Gastroesophageal sphincter (tissue), 4 donors: ENCODE measurements around the gene IQSEC3. TPM values are rescaled to one million over a fixed set of nuclear protein-coding genes. Genes with fewer than 3 reads are reported as not detected.

Experiments used
- ATAC-seq: fragments of 150-250 bp; one replicate; pipeline ENCODE4 v1.9.1; 2016; ENCODE audit warnings: mild to moderate bottlenecking, moderate library complexity
- H3K27ac ChIP-seq, 4 donors: fragments of 200-600 bp; sonication (generic) in 3 of 4; 1 replicate in 3 of 4; 2 replicates in 1 of 4; pipeline ENCODE4 v1.5.1; 2016 to 2019
- H3K27me3 ChIP-seq: fragments of 200-600 bp; sonication (generic); one replicate; pipeline ENCODE4 v1.5.1; 2019
- H3K36me3 ChIP-seq, 2 donors: fragments of 200-600 bp; sonication (generic); one replicate each; pipeline ENCODE4 v1.5.1; 2019; ENCODE audit warnings: control low read depth in 1 of 2
- H3K4me1 ChIP-seq, 3 donors: fragments of 200-600 bp; sonication (generic); 1 replicate in 2 of 3; 2 replicates in 1 of 3; pipeline ENCODE4 v1.5.1; 2016 to 2019; ENCODE audit warnings: control low read depth in 2 of 3
- H3K4me3 ChIP-seq, 2 donors: fragments of 200-600 bp; sonication (generic); one replicate each; pipeline ENCODE4 v1.5.1; 2019; ENCODE audit warnings: mild to moderate bottlenecking in 1 of 2, moderate library complexity in 1 of 2
- H3K9me3 ChIP-seq, 3 donors: fragments of 200-600 bp; sonication (generic); one replicate each; pipeline ENCODE4 v1.5.1; 2017 to 2019; ENCODE audit warnings: control low read depth in 2 of 3
- CTCF ChIP-seq, 4 experiments: fragments of 200-600 bp in 2 of 4; fragments of 450-650 bp in 2 of 4; sonication (generic) in 1 of 4; IDR thresholded peaks; one replicate each; pipeline ENCODE4 v1.5.1; 2017 to 2019; ENCODE audit warnings: antibody characterized with exemption in 4 of 4, mild to moderate bottlenecking in 2 of 4, moderate library complexity in 2 of 4
- EP300 ChIP-seq: sonication (generic); formaldehyde crosslinking; IDR thresholded peaks from one replicate; pipeline ENCODE4 v1.6.1; 2017; ENCODE audit warnings: antibody characterized with exemption, mild to moderate bottlenecking
- POLR2A ChIP-seq, 2 donors: fragments of 450-650 bp; IDR thresholded peaks; one replicate each; pipeline ENCODE4 v1.6.1; 2017; ENCODE audit warnings: antibody characterized with exemption in 2 of 2, mild to moderate bottlenecking in 2 of 2, moderate library complexity in 1 of 2
- POLR2AphosphoS5 ChIP-seq: sonication (generic); formaldehyde crosslinking; IDR thresholded peaks from one replicate; pipeline ENCODE4 v1.6.1; 2017; ENCODE audit warnings: antibody characterized with exemption
- WGBS, 2 donors: methylation state at CpG; one replicate each; pipeline ENCODE4 v1.1.5; 2018; ENCODE audit warnings: low coverage in 1 of 2; 5-methylcytosine and 5-hydroxymethylcytosine counted together
- total RNA-seq, 4 donors: library from RNA; depleted of rRNA; stranded (reverse); fragments of >200 nt; gene quantifications; one replicate each; pipeline ENCODE4 v1.1.0, GENCODE V29; 2016

IQSEC3 gene
- total RNA-seq, 4 donors from 2014 or later = 0.07 to 2.4 (median 0.57) TPM

- WGBS, 2 donors = 91% methylated on average over 4 of the region's 4 CpGs; no CpG with 5 or more reads in 1 of the 2 donors
- no peak for ATAC-seq
- H3K9me3 ChIP-seq = no peaks in the 10 kb centered on the region
- H3K27ac ChIP-seq = no peak overlapping the region
- no peak for TF ChIP-seq POLR2A (IDR thresholded peaks at IDR 0.05)
- no peak for TF ChIP-seq CTCF (IDR thresholded peaks at IDR 0.05)
- no peak for TF ChIP-seq EP300
- no peak for TF ChIP-seq POLR2AphosphoS5
- H3K36me3 ChIP-seq = no peaks in the 10 kb centered on the region
- H3K4me1 ChIP-seq = peaks cover 0 to 14% (median 4%) of the 10 kb centered on the region in 3 donors
- peaks cover 93% of the 10 kb centered on the region for H3K27me3 ChIP-seq
- no peak overlapping the region for H3K4me3 ChIP-seq
Measured at GRCh38 chr12:205026-205425, 138.5 kb downstream of the IQSEC3 start.

- no peak overlapping the region for H3K27ac ChIP-seq
- H3K36me3 ChIP-seq = no peaks in the 10 kb centered on the region
- peaks cover 0 to 14% (median 4%) of the 10 kb centered on the region in 3 donors for H3K4me1 ChIP-seq
- H3K9me3 ChIP-seq = no peaks in the 10 kb centered on the region
- TF ChIP-seq CTCF (IDR thresholded peaks at IDR 0.05) = no peak
- no peak for TF ChIP-seq POLR2AphosphoS5
- no peak for TF ChIP-seq POLR2A (IDR thresholded peaks at IDR 0.05)
- no peak for TF ChIP-seq EP300
- H3K27me3 ChIP-seq = peaks cover 95% of the 10 kb centered on the region
- H3K4me3 ChIP-seq = no peak overlapping the region
- WGBS, 2 donors = 87 to 95% methylated on average over 7 to 14 of the region's 21 CpGs
- ATAC-seq = no peak
Measured at GRCh38 chr12:206746-207440, 140.3 kb downstream of the IQSEC3 start.

- no peak overlapping the region for H3K27ac ChIP-seq
- no peaks in the 10 kb centered on the region for H3K9me3 ChIP-seq
- TF ChIP-seq EP300 = no peak
- no peak for TF ChIP-seq POLR2A (IDR thresholded peaks at IDR 0.05)
- TF ChIP-seq POLR2AphosphoS5 = no peak
- TF ChIP-seq CTCF (IDR thresholded peaks at IDR 0.05) = no peak
- ATAC-seq = no peak
- peaks cover 0 to 18% (median 4%) of the 10 kb centered on the region in 3 donors for H3K4me1 ChIP-seq
- H3K4me3 ChIP-seq = no peak overlapping the region
- peaks cover 95% of the 10 kb centered on the region for H3K27me3 ChIP-seq
- 90 to 94% methylated on average over 3 to 4 of the region's 10 CpGs for WGBS, 2 donors
- no peaks in the 10 kb centered on the region for H3K36me3 ChIP-seq
Measured at GRCh38 chr12:207804-208203, 141.2 kb downstream of the IQSEC3 start.

GRCh38 chr12:208813-209212 is 142.2 kb downstream of the IQSEC3 start:
- no peak for ATAC-seq
- peaks cover 0 to 17% (median 0%) of the 10 kb centered on the region in 3 donors for H3K4me1 ChIP-seq
- H3K9me3 ChIP-seq = no peaks in the 10 kb centered on the region
- 68 to 69% methylated on average over 4 of the region's 4 CpGs for WGBS, 2 donors
- H3K27ac ChIP-seq = no peak overlapping the region
- H3K27me3 ChIP-seq = peaks cover 97% of the 10 kb centered on the region
- H3K36me3 ChIP-seq = no peaks in the 10 kb centered on the region
- H3K4me3 ChIP-seq = no peak overlapping the region
- no peak for TF ChIP-seq CTCF (IDR thresholded peaks at IDR 0.05)

GRCh38 chr12:209246-209645 is 142.7 kb downstream of the IQSEC3 start:
- TF ChIP-seq CTCF (IDR thresholded peaks at IDR 0.05) (no peak), EP300 (no peak), POLR2A (IDR thresholded peaks at IDR 0.05) (no peak), POLR2AphosphoS5 (no peak)
- 90% methylated on average over 9 of the region's 15 CpGs; no CpG with 5 or more reads in 1 of the 2 donors for WGBS, 2 donors

More at GRCh38 chr12:209246-209645, 142.7 kb downstream of the IQSEC3 start:
- H3K4me3 ChIP-seq = no peak overlapping the region
- peaks cover 97% of the 10 kb centered on the region for H3K27me3 ChIP-seq
- H3K9me3 ChIP-seq = no peaks in the 10 kb centered on the region
- no peaks in the 10 kb centered on the region for H3K36me3 ChIP-seq
- H3K27ac ChIP-seq = no peak overlapping the region
- no peak for ATAC-seq
- peaks cover 0 to 13% (median 0%) of the 10 kb centered on the region in 3 donors for H3K4me1 ChIP-seq
